Activated naive CD4-positive, alpha-beta T cell treated with anti-CD3 and anti-CD28 coated beads, Interleukin-2, amount 50 U/mL, for 24 hours (primary cell): ENCODE data around the gene CCDC51.

Experiments used
- H3K27ac Mint-ChIP-seq: one replicate; pipeline ENCODE4 v1.8.0; 2021; ENCODE audit warnings: mild to moderate bottlenecking, mixed read lengths
- H3K27me3 Mint-ChIP-seq: one replicate; pipeline ENCODE4 v1.8.0; 2021; ENCODE audit warnings: mixed read lengths
- H3K36me3 Mint-ChIP-seq: one replicate; pipeline ENCODE4 v1.8.0; 2021; ENCODE audit warnings: mixed read lengths
- H3K4me1 Mint-ChIP-seq: one replicate; pipeline ENCODE4 v1.8.0; 2021; ENCODE audit warnings: mixed read lengths
- H3K4me3 Mint-ChIP-seq: one replicate; pipeline ENCODE4 v1.8.0; 2021; ENCODE audit warnings: mild to moderate bottlenecking, mixed read lengths
- H3K9me3 Mint-ChIP-seq: one replicate; pipeline ENCODE4 v1.8.0; 2021; ENCODE audit warnings: mixed read lengths

Gene CCDC51

GRCh38 chr3:48431224-48432029 lies 8.5 kb downstream of the CCDC51 start:
- H3K9me3 Mint-ChIP-seq: no peaks in the 10 kb centered on the region
- no peaks in the 10 kb centered on the region for H3K27me3 Mint-ChIP-seq
- H3K36me3 Mint-ChIP-seq: no peaks in the 10 kb centered on the region
- peaks cover 13% of the 10 kb centered on the region for H3K4me1 Mint-ChIP-seq
- peak overlapping the region; percentile 54 for H3K4me3 Mint-ChIP-seq
- no peak overlapping the region for H3K27ac Mint-ChIP-seq

GRCh38 chr3:48430708-48431101 lies 9.2 kb downstream of the CCDC51 start:
- Mint-ChIP-seq H3K4me3 (peak overlapping the region; percentile 54), H3K4me1 (peaks cover 13% of the 10 kb centered on the region), H3K9me3 (no peaks in the 10 kb centered on the region), H3K27me3 (no peaks in the 10 kb centered on the region), H3K27ac (no peak overlapping the region), H3K36me3 (no peaks in the 10 kb centered on the region)

DNA sequence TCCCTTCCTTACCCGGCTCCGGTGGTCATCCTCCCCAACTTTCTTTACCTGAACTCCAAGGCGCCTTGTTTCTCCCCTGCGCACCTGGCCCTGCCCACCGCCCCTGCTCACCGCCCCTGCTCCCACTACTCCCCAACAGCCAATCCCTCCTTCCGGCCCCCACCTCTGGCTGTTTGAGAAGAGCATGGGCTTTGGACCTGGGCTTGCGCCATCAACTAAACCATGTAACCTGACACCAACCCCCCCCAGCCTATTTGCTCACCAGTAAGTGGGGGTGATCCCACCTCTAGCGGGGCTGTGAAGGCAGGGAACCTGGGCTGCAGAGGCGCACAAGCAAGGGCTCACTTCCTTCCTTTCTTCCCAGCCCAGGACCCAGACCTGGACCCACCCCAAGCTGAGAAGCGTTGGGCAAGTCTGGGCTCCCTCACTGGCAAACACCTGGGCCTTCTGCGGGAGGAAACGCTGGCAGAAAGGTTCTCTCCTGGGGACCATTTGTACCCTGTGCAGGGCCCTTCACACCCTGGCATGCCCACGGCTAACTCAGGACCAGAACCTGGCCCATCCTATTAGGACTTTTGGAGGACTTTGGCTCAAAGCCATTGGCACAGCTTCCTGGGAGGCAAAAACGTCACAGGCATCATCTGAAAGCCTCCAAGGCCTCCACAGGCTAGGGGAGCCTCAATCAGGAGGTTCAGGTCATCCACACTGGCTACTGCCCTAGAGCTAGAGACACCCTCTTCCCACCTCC lies 9.8 kb downstream of the CCDC51 start, which contains the start of gene PLXNB1:
Gene PLXNB1 (minus strand): TSS at position 127 of the 748 bp plus-strand sequence. CDS start 5,475 bp downstream, outside the sequence.
- Mint-ChIP-seq H3K27me3 (no peaks in the 10 kb centered on the region), H3K27ac (no peak within 1 kb of the TSS), H3K9me3 (no peaks in the 10 kb centered on the region), H3K4me1 (peaks cover 13% of the 10 kb centered on the region), H3K36me3 (no peaks in the 10 kb centered on the region), H3K4me3 (peak within 1 kb of the TSS; percentile 80)

DNA sequence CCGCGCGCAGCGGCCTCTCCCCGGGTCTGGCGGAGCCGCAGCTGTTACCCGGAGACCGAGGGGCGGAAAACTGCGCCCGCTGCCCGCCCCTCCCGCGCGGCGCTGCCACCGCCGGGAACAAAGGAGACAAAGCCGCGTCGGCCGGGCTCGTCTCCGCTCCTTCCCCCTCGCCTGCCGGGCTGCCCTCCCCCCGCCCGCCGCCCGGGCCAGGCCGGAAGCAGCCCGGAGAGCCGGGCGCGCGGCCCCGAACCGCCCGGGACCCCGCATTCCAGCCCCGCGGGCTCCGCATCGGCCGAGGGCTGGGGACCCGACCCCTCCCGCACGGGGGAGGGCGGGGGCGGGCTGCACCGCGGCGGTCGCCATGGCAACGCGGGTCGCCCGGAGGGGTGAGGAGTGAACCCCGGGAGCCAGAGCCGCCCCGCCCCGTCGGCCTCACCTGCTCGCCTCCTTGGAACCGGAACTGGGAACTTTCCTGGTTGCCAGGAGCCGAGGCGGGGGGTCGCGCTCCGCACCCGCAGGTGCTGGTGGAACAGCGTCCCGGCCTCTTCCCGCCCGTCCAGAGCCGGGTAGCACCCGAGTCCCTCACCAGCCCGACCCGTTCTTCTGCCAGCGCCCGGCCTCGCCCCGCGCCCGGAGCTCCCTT lies 10.5 kb downstream of the CCDC51 start:
- H3K4me1 Mint-ChIP-seq: peaks cover 9% of the 10 kb centered on the region
- H3K27ac Mint-ChIP-seq: no peak overlapping the region
- H3K27me3 Mint-ChIP-seq: no peaks in the 10 kb centered on the region
- no peaks in the 10 kb centered on the region for H3K9me3 Mint-ChIP-seq
- no peaks in the 10 kb centered on the region for H3K36me3 Mint-ChIP-seq
- peak overlapping the region; percentile 80 for H3K4me3 Mint-ChIP-seq

DNA sequence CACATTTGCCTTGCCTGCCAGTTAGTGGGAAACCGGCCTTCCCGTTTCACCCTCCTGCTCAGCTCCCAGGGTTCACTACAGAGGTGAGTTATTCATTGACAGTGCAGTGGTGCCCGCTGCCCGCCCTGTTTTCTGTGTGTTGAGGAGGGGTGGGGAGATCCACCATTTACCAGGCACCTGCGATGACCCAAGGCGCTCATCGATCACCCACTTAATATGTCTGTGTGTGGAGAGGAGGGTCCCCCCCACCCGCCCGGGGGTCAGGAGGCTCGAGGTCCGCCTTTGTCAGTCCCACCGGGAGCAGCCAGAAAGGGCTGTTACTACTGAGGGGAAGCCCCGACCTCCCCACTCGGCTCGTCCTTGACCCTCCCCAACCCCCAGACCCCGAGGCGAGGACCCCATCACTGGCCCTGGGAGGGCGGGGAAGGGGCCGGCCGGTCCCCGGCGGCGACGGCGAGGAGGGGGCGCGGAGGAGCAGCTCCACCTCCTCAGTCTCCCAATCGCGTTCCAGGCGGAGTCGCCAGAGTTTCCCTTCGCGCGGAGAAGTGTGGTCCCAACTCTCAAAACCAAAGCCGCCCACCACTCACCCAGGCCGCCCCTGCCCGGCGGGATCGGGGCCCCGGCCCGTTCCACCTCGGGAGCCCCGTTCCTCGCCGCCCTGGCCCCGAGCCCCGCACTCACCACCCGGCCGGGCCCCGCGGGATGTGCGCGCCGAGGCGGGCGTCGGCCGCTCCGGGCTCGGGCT lies 11.2 kb downstream of the CCDC51 start:
- Mint-ChIP-seq H3K27me3 (no peaks in the 10 kb centered on the region), H3K9me3 (no peaks in the 10 kb centered on the region), H3K27ac (no peak overlapping the region), H3K4me1 (peaks cover 4% of the 10 kb centered on the region), H3K4me3 (peak overlapping the region; percentile 44), H3K36me3 (no peaks in the 10 kb centered on the region)

DNA sequence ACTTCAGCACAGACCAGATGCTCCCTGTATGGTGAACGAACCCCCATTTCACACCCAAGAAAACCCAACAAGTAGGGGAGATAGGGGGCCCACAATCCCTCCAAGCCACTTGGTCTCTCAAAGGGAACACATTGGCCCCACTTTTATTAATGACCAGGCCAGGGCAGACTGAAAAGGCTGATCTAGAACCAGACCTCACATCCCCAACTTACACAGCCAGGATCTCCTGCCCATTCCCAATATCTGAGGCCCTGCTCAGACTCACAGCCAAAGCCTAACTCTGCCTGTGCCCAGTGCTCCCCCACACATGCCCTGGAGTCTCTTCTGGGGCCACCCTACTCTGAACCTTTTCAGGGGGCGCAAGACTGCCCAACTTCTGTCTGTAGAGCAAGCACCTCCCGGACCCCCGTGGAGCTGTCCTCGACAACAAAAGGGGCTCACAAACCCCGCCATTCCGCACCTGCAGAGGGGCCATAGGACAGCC lies 11.8 kb downstream of the CCDC51 start:
- H3K36me3 Mint-ChIP-seq: no peaks in the 10 kb centered on the region

GRCh38 chr3:48427630-48427962 lies 12.3 kb downstream of the CCDC51 start:
- H3K9me3 Mint-ChIP-seq: no peaks in the 10 kb centered on the region
- peaks cover 4% of the 10 kb centered on the region for H3K4me1 Mint-ChIP-seq
- H3K27ac Mint-ChIP-seq: no peak overlapping the region
- H3K4me3 Mint-ChIP-seq: peak overlapping the region; percentile 44
- no peaks in the 10 kb centered on the region for H3K36me3 Mint-ChIP-seq
- no peaks in the 10 kb centered on the region for H3K27me3 Mint-ChIP-seq

More for the DNA sequence above, 11.8 kb downstream of the CCDC51 start:
- Mint-ChIP-seq H3K4me1 (peaks cover 4% of the 10 kb centered on the region), H3K27me3 (no peaks in the 10 kb centered on the region), H3K27ac (no peak overlapping the region), H3K9me3 (no peaks in the 10 kb centered on the region), H3K4me3 (peak overlapping the region; percentile 44)

DNA sequence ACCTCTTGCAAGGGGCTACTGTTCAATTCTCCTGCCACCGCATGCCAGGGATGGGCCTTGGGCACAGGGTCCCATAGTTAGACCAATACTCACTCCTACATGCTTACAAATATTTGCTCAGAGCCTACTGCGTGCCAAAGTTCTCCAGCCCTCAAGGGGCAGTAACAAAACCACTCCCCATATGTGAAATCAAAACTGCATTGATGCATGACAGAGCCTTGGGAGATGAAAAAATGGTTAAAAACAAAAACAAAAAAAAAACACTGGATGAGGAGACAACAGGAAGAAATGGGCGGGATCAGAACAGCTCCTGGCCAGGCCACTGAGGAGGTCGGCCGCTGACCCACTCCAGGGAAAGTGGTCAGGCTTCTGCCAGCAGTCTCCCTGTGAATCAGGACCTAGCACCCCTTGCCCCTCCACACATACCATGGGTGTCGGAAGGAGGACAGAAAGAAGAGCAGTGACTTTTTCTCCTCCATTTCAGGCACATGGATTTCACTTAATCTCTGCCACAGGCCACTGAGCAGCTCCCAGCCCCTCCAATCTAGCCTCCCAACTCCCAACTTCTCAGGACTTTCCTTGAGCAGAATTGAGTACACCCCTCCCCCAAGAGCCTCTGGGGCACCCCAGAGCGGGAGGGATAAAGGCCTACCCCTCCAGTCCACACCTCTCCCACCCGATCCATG lies 12.8 kb downstream of the CCDC51 start:
- Mint-ChIP-seq H3K27me3 (no peaks in the 10 kb centered on the region), H3K27ac (no peak overlapping the region), H3K4me3 (no peak overlapping the region), H3K36me3 (no peaks in the 10 kb centered on the region), H3K9me3 (no peaks in the 10 kb centered on the region), H3K4me1 (peaks cover 4% of the 10 kb centered on the region)

- Mint-ChIP-seq H3K27me3 (no peaks in the 10 kb centered on the region), H3K4me3 (no peak overlapping the region), H3K9me3 (no peaks in the 10 kb centered on the region), H3K4me1 (peaks cover 4% of the 10 kb centered on the region), H3K36me3 (no peaks in the 10 kb centered on the region), H3K27ac (no peak overlapping the region)
These were observed 13.5 kb downstream of the CCDC51 start for GRCh38 chr3:48426401-48426909.

DNA sequence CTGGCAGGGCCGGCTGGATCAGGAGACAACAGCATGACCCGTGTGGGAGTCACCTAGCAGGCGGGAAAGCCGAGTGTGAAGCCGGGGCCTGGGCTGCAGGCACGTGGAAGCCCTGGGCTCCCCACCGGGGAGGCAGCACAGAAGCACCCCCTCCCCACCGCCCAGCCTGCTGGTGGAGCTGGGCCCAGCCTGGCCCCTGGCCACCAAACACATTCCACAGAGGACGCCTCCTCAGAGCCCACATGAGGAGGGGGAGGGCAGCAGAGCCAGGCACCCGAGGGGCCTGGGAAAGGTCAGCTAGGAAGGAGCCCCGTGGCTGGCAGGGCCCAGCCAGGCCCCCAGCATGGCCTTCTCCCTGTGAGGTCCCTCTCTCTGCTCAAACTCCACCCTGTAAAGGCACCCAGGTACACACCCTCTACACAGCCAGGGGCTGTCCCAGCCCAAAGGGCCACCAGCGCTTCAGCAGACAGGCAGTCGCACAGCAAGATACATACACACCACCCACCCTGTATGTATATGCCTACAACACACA lies 14.6 kb downstream of the CCDC51 start:
- no peaks in the 10 kb centered on the region for H3K27me3 Mint-ChIP-seq
- H3K4me3 Mint-ChIP-seq: no peak overlapping the region
- H3K27ac Mint-ChIP-seq: no peak overlapping the region
- no peaks in the 10 kb centered on the region for H3K36me3 Mint-ChIP-seq
- no peaks in the 10 kb centered on the region for H3K9me3 Mint-ChIP-seq
- no peaks in the 10 kb centered on the region for H3K4me1 Mint-ChIP-seq

- Mint-ChIP-seq H3K27ac (no peak overlapping the region), H3K9me3 (no peaks in the 10 kb centered on the region), H3K4me1 (no peaks in the 10 kb centered on the region), H3K36me3 (no peaks in the 10 kb centered on the region), H3K27me3 (no peaks in the 10 kb centered on the region), H3K4me3 (no peak overlapping the region)
These were observed 15.8 kb downstream of the CCDC51 start for GRCh38 chr3:48423883-48424695.

DNA sequence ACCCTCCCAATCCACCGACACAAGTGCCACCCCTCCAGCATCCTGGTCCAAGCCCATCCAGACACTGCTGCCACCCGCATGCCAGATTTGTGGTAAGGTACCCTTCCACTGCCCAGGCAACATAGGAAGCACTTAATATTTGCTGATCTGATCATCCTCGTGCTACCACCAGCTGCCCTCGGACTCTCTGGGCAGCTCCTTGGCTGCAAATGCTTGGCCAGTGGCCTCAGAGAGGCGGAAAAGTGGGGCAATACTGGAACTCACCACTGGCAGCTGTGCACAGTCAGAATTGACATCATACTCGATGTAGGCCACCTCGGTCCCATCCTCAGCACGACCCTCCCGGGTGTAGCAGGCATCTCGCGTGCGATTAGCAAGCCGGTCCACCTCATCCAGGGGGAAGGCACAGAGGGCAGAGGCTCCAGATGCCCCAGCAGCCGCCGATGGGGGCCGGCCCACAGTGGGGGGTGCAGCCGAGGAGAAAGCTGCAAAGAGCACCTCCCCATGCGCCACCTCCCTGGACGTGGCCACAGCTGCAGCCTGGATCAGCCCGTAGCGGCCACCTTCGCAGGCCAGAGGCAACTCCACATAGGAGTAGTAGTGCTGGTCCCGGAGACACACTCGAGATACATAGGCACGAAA lies 16.6 kb downstream of the CCDC51 start:
- H3K4me1 Mint-ChIP-seq: no peaks in the 10 kb centered on the region
- H3K27me3 Mint-ChIP-seq: no peaks in the 10 kb centered on the region
- no peak overlapping the region for H3K4me3 Mint-ChIP-seq

GRCh38 chr3:48422681-48423080 lies 17.2 kb downstream of the CCDC51 start:
- Mint-ChIP-seq H3K9me3 (no peaks in the 10 kb centered on the region), H3K4me3 (no peak overlapping the region), H3K4me1 (no peaks in the 10 kb centered on the region), H3K27ac (no peak overlapping the region), H3K36me3 (no peaks in the 10 kb centered on the region), H3K27me3 (no peaks in the 10 kb centered on the region)

More for the DNA sequence above, 16.6 kb downstream of the CCDC51 start:
- no peaks in the 10 kb centered on the region for H3K9me3 Mint-ChIP-seq
- no peak overlapping the region for H3K27ac Mint-ChIP-seq
- H3K36me3 Mint-ChIP-seq: no peaks in the 10 kb centered on the region
